HG03196 (cell line): Measurements from ENCODE around the gene BANK1.

Experiments
- ATAC-seq: cut with Tn5 transposase; IDR thresholded peaks from one replicate; pipeline ENCODE4 v1.9.1; 2021; ENCODE audit not compliant: unreplicated experiment

Gene BANK1

GRCh38 chr4:101954975-101955678 is 164.6 kb downstream of the BANK1 start:
- ATAC-seq: no peak

DNA sequence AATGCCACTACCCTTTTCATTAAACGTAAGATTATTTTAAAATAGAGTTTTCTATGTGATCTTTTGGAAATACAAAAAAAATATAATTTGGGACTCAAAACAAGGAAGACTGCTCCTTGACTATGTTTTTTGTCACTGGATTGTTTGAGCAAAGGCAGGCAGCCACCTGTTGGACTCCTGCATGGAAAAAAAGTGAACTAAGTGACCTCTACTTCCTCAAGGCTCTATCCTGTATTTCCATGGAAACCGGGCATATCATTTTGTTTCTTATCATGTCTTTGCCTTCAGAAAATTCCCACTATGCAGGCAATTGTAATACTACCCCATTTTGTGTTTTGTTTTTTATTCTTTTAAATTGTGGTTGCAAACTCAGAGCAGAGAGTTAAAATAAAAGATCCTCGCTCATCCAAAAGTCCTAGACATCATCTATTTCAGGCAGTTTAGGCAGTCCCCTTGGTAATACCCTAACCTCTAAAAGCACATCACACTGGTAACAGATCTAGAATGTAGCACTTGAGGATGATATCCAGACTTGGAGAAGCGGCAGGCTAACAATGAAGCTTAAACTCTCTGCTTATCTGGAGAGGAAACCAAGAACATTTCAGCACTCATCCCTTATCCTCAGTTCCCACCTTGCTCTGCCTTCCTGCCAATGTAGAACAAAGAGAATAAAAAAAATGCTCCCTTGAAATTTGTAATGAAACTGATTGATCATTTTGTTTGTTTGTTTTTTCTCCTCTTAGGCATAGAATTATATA is 165.7 kb downstream of the BANK1 start:
- ATAC-seq: no peak

- no peak for ATAC-seq
Measured at GRCh38 chr4:101958547-101958946, 168.0 kb downstream of the BANK1 start.

GRCh38 chr4:101960431-101960830 is 169.9 kb downstream of the BANK1 start:
- no peak for ATAC-seq

GRCh38 chr4:101961144-101961543 is 170.6 kb downstream of the BANK1 start:
- ATAC-seq: no peak

- no peak for ATAC-seq
Measured at GRCh38 chr4:101967697-101968346, 177.3 kb downstream of the BANK1 start.

- no peak for ATAC-seq
Measured at GRCh38 chr4:101968364-101968763, 177.8 kb downstream of the BANK1 start.

DNA sequence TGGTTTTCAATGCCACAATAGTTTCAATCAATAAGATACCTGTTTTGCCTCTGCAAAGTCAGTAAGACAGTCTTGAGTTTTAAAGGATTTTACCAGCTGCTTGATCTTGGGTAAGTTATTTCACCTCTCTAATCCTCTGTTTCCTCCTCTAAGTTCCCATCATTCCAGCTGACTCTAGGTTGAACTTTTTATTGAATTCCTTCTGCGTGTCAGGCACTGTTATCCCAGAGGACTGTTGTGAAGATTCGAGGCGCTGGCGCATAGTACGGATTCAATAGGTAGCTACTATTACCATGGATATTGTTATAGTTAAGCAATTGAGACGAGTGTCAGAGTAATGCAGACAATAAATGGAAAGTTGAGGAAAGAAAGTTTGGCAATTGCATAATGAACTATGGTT is 179.4 kb downstream of the BANK1 start:
- ATAC-seq: no peak

DNA sequence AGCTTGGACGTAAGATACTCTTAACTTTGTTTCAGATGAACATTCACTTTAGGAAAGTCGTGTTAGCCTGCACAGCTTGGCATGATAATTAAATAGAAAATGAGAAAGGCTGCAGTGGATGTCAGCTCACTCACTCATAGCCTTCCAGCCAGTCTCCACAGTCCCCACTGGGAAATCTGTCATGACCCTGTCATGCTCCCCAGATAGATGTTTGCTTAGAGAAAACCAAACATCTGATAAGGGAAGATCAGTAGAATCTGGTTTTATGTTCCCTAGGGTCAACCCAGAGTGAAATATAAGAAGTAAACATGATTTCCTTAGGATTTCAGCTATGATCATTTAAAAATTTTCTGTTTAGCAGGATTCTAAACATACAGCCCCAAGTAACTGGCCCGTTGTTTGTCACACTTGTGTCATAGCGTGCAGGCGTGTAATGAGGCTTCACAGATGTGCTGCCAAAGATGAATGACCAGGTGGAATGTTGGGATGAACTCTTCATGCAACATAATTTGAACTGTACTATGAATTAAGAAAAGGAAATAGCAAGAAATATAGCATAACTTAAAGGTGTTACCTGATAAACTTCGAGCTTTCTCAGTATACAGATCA is 180.1 kb downstream of the BANK1 start:
- no peak for ATAC-seq

DNA sequence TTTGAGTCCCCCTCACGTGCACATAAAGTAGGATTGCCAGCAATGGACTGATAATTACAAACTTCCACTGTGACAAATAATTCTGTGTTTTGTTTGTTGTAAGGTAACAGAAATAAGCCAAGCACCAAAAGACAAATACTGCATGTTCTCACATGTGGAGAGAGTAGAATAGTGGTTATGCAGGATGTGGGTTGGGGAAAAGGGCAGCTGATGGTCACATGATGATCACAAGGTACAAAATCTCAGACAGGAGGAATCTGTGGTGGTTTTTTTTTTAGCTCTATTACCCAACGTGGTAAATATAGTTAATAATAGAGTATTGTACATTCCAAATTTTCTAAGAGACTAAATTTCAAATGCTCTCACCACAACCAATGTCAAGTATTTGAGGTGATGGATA is 182.3 kb downstream of the BANK1 start:
- ATAC-seq: no peak

- no peak for ATAC-seq
Measured at GRCh38 chr4:101973361-101973760, 182.8 kb downstream of the BANK1 start.

- ATAC-seq: no peak
Measured at GRCh38 chr4:101977076-101977475, 186.5 kb downstream of the BANK1 start.

DNA sequence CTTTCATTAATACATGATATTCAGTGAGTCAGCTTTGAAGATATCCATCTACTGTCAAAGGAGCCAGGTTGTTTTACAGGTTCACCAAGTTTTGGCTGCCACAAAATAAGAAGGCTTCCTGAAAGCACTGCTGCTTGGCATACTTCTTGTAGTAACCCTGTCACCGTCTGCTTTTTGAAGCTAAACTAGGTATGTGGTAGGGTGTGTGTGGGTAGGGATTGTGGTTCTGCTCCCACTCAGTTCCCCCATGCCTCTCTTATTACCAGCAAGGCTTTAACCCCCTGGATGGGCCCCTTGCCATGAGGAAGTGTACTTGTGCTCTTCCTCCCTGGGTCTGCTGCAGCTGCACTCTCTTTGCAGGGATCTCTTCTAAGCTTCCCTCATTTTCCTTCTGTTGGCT is 191.2 kb downstream of the BANK1 start:
- no peak for ATAC-seq

GRCh38 chr4:101983835-101984234 is 193.3 kb downstream of the BANK1 start:
- no peak for ATAC-seq

DNA sequence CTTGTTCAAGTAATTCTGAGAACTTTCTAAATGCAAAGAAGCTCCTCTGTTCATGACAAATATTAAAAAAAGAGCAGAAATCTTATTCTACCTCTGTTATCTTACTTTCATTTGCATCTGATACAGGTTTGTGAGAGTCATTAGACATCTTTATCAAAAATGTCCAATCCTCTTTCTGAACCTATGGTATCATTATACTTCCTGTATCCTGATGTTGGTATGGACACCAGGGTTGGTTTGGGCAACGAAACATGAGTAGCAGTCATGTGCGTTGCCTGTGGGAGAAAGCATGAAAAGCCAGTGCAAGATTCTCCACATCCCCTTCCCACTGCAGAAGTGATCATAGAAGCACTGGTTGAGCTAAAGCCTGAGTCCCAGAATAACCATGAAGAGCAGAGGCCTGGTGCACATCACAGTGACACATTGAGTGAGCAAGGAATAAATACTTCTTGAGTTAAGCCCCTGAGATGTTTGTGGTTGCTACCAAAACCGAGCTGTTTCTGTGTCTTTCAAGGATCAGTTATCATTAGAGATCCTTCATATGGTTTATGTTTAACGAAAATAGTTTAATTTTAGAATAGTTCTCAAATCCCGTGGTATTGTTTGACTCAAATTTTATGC is 197.2 kb downstream of the BANK1 start:
- peak; percentile 95 for ATAC-seq

DNA sequence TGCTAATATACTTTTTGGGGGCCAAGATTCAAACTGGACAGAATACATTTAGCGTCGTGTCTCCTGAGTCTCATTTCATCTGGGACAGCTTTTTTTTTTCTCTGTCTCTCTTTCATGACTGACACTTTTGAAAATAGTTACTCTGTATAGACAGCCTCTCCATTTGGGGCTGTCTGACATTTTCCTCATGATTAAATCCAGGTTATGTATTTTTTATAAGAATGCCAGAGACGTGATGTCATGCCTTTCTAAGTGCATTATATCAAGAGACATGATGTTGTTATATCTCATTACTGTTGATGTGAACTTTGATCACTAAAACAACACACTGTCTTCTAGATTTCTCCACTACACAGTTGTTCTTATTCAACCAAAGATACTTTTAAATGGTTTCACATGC is 199.0 kb downstream of the BANK1 start:
- no peak for ATAC-seq

DNA sequence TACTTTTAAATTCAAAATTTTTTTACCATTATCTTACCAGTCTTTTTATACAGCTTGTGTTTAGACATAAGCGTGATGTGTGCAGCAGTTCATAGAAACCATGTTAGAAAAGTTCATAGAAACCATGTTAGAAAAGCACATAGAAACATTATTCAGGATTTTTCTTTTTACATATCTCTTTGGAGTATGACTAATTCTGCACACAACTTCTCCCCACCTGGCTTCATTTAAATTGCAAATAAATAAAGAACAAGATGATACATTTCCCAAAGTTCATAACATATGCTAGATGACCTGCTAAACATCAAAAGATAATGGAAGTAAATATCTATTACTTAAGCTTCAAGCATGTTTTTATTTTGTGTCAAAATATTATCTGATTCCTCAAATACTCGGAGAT is 201.9 kb downstream of the BANK1 start:
- ATAC-seq: no peak

- no peak for ATAC-seq
Measured at GRCh38 chr4:101993002-101993841, 202.7 kb downstream of the BANK1 start.

GRCh38 chr4:101993842-101994775 is 203.6 kb downstream of the BANK1 start:
- no peak for ATAC-seq
